GM21619 (cell line): ENCODE results near the gene PGF.

ENCODE experiments used
- ATAC-seq: cut with Tn5 transposase; IDR thresholded peaks from one replicate; pipeline ENCODE4 v1.9.1; 2021; ENCODE audit not compliant: unreplicated experiment

PGF gene

DNA sequence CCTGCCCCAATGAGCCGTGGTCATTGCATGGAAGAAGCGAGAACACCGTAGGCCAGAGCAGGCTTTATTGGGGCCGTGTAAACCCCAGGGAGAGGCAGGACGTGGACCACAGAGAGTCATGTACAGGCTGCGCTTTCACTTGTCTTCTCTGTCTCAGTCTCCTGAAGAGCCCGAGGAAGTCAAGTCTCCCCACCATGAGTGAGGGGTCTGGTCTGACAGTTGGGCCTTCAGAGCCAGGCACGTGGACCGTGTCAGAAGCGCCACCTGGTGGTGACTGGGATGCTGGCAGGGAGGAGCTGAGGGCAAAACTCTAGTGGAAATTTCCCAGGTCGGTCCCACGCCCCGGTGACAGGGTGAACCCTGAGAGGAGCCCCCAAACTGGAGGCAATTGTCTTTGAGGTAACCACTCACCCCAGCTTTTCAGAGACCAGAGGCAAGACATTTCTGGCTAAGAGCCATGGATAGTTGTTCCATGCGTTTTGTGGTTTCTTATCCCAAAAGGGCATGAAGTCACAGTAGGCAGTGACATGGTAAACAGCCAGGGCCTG, 49.7 kb downstream of the PGF start:
- no peak for ATAC-seq

DNA sequence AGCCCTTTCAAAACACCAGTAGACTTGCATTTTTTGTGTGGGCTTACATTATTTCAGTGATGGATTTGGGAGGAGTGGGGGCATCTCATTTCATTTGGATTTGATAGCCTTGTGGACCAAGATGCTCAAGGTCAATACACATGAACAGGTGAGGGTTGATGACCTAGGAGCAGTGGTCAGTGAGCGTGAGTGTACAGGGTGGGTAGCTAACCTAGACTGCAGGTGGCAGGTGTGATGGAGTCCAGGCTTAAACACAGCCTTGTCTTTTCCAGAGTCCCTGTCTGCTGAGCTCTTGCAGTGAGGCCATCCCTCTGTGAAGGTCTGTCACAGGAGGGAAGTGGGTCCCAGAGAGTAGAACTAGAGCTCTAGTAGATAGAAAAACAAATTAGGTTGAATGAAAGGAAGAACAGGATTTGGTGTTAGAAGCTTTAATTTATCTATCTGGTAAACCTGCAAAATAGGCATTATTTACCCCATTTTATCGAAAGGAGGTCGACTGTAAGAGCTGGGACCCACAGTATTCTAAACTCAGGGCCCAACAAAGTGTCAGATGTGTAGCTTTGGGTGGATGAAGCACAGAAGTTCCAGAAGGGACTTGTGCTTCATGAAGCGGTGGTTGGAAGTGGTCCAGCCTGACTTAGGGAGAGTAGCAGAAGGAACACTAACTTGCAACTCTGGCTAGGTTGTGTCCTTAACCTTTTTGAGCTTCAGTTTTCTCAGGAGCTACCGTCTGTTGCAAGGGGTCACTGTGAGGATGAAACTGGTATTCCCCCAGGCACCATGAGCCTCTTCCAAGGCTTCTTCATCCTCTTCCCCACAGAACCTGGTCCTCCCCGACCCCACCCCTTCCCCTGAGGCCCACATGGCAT, 50.5 kb downstream of the PGF start:
- ATAC-seq: no peak

GRCh38 chr14:74902941-74903705, 52.3 kb downstream of the PGF start:
- no peak for ATAC-seq

DNA sequence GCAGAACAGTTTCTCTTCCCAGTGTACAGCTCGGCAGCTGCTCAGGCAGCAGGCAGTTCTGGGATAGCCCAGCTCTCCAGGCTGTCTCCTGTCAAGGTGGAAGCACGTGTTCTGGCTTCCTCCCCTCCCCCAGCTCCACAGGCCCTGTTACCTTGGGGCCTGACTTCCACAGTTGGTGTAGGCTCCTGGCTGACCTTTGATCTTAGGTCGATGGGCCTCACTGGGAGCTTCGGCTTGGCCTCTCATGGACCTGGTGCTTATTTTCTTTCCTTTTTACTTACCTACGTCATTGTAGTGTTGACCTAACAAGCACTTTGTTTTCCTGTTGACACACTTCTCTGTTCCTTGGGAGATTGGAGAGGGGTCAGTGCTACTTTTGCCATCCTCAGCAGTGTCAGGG, 56.7 kb downstream of the PGF start:
- ATAC-seq: no peak

- no peak for ATAC-seq
Measured at GRCh38 chr14:74898083-74898482, 57.3 kb downstream of the PGF start.

- ATAC-seq: no peak
Measured at GRCh38 chr14:74897642-74898041, 57.8 kb downstream of the PGF start.

DNA sequence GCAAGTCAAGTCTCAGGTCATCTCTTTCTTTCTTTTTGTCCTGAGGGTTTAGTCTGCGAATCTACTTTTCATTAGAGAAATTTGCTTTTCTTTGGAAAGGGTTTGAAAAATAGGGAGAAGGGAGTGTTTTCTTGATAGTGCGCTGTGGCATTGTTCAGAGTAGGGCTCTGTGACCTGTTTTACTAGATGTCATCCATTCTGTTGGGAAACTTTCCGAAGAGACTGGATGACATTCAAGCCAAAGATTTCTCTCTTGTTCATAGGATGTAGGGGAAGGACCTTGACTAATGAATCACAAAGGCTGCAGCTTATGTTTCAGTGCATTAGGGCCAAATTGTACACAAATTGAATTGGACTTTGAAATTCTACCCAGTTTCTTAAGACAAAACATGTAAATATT, 59.0 kb downstream of the PGF start:
- no peak for ATAC-seq

DNA sequence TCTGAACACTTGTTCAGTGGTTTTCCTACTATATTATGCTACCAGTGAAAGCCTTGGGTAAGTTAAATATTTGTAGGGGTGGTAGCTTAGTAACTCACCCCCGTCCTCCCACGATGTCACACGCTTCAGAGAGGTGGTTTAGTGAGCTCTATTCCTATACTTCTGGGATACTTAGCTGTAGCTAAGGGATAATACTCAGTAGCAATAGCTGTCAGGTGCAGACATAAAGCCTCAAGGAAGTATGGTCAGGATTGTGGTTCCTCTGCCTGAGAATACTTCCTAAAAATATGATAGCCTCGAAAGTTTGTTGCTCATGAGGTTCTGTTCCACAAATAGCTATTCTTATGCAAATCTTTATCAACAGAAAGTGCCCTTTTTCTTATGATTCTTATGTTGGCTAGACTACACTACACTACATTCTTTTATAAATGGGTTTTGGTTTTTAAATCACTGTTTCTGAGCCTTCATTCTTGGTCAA, 61.7 kb downstream of the PGF start:
- ATAC-seq: peak; percentile 68

DNA sequence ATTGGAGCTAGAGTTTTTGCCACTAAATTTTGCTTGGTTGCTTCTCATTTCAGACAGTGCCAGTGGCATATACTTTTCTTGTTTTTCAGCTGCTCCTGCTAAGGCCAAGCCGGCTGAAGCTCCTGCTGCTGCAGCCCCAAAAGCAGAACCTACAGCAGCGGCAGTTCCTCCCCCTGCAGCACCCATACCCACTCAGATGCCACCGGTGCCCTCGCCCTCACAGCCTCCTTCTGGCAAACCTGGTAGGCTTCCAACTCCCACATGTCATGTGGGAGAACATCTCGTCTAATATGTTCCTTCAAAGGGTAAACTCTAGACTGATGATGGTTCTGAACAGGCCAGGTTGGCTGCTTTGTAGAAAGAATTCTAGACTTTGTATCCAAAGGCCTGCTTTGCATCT, 62.7 kb downstream of the PGF start:
- no peak for ATAC-seq

DNA sequence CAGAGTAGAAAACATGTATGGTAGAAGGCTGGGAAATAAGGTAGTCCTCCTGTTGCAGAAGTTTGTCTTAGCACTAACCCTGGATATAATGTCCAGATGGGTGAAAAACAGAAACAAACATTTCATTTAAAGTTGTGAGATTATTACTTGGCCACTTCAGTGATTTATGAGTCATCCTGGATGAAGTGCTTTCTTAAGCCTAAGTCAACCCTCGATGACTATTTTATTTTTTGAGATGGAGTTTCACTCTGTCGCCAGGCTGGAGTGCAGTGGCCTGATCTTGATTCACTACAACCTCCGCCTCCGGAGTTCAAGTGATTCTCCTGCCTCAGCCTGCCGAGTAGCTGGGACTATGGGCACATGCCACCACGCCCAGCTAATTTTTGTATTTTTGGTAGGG, 63.5 kb downstream of the PGF start:
- no peak for ATAC-seq
